ENCODE results near the gene SHISA9.

GRCh38 chr16:13206606-13207005 is 305.2 kb downstream of the SHISA9 start:
- TF ChIP-seq POLR2A (IDR thresholded peaks at IDR 0.05; ENCODE audit: extremely low read depth, insufficient read length) (no peak), CTCF (IDR thresholded peaks at IDR 0.05; ENCODE audit: low read depth, low read length) (no peak)
- TF ChIP-seq, protein P1, sequence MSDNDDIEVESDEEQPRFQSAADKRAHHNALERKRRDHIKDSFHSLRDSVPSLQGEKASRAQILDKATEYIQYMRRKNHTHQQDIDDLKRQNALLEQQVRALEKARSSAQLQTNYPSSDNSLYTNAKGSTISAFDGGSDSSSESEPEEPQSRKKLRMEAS (IDR thresholded peaks at IDR 0.05; ENCODE audit: low read depth, low read length), result no peak

Data from NB4 (cell line).